AG10803 (cell line): ENCODE results near the gene XG.
"Not testable (repeated sequence)": the region's sequence is repeated elsewhere in the genome, so short reads cannot be mapped to it uniquely, and the experiment has no call there.

Experiments
- DNase-seq: peaks from one replicate; pipeline ENCODE4 v3.0.0; 2010; ENCODE audit warnings: low read depth
- H3K4me3 ChIP-seq: 2 replicates; pipeline ENCODE4 v1.5.1; 2011; ENCODE audit warnings: mild to moderate bottlenecking, low read length, control low read depth
- TF ChIP-seq, protein P1 (sequence below): conservative IDR thresholded peaks from 2 replicates; pipeline ENCODE4 v1.5.1; 2011; ENCODE audit warnings: mild to moderate bottlenecking, low read length, control low read depth, inconsistent platforms

Gene XG

DNA sequence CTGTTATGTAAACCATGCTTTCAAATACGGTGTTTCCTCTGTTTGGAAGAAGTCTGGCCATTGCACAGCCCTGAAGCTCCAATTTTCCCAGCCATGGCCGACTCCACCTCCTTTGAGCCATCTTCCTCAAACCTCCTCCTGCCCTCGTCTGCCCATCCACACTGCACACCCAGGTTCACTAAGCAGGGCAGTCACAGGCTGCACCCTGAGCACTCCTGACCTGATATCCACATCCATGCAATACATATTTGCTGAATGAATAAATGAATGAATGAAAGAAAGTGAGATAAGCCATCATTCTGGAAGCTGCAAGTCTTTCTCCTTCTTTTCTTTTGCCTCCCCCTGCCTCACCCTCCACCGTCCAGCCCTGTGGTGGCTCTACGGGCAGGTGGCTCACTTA, 22.2 kb downstream of the XG start:
- TF ChIP-seq, protein P1, sequence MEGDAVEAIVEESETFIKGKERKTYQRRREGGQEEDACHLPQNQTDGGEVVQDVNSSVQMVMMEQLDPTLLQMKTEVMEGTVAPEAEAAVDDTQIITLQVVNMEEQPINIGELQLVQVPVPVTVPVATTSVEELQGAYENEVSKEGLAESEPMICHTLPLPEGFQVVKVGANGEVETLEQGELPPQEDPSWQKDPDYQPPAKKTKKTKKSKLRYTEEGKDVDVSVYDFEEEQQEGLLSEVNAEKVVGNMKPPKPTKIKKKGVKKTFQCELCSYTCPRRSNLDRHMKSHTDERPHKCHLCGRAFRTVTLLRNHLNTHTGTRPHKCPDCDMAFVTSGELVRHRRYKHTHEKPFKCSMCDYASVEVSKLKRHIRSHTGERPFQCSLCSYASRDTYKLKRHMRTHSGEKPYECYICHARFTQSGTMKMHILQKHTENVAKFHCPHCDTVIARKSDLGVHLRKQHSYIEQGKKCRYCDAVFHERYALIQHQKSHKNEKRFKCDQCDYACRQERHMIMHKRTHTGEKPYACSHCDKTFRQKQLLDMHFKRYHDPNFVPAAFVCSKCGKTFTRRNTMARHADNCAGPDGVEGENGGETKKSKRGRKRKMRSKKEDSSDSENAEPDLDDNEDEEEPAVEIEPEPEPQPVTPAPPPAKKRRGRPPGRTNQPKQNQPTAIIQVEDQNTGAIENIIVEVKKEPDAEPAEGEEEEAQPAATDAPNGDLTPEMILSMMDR, result no peak
- H3K4me3 ChIP-seq, result no peak overlapping the region
- DNase-seq, result no peak

- no peak for DNase-seq
- H3K4me3 ChIP-seq, result no peak overlapping the region
- TF ChIP-seq, protein P1, result no peak
Observed at GRCh38 chrX:2774776-2775175, 22.9 kb downstream of the XG start.

- H3K4me3 ChIP-seq, DNase-seq: not testable (repeated sequence)
Observed at GRCh38 chrX:2780472-2781225, 28.8 kb downstream of the XG start.

DNA sequence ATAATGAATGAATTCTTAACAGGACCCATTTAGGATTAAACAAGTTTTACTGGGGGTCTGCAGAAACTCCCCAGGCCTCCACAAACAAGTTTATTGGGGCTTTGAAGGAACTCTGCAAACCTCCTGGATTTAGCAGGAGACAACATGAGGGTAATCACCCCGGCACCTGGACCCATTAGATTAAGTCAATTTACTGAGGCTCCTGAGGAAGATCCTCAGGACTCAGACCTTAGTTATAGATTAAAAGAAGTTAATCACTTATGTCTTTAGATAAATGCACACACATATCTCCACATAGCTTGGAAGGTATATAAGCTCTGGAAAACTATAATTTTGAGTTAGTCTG, 29.4 kb downstream of the XG start:
- no peak overlapping the region for H3K4me3 ChIP-seq
- TF ChIP-seq, protein P1, result no peak
- no peak for DNase-seq

DNA sequence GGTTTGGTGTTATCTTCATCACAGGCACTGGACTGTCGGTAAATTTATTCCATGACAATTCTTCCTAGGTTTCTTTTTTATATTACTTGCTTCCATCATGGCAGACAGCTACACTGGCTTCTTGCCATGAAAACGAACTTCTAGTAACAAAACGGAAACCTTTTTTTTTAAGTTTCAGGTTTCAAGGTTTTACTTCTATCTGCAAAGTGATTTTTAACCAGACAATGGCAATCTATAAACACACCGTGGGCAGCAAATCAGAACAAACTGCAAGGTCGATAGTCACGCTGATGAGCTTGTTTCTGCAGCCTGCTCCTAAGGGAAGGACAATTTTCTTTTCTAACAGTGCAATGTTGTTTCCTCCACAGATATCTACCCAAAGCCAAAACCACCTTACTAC, 29.9 kb downstream of the XG start:
- DNase-seq, result no peak
- H3K4me3 ChIP-seq, result no peak overlapping the region

GRCh38 chrX:2782171-2782570, 30.3 kb downstream of the XG start:
- DNase-seq, result no peak
- H3K4me3 ChIP-seq, result no peak overlapping the region
- TF ChIP-seq, protein P1, result no peak

More for the DNA sequence above, 29.9 kb downstream of the XG start:
- TF ChIP-seq, protein P1, result no peak

DNA sequence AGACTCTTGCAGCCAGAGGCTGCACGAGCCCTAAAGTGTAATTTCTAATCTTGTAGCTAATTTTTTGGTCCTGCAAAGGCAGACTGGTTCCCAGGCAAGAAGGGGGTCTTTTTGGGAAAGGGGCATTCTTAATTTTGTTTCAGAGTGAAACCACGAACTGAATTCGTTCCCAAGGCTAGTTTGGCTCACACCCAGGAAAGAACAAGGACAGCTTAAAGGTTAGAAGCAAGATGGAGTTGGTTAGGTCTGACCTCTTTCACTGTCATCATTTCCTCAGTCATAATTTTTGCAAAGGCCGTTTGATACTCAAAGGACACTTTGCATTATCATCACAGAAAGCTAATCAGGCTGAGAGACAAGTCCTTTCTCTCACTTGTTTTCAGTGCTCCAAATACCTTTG, 30.9 kb downstream of the XG start:
- TF ChIP-seq, protein P1, result no peak
- H3K4me3 ChIP-seq, result no peak overlapping the region
- no peak for DNase-seq

DNA sequence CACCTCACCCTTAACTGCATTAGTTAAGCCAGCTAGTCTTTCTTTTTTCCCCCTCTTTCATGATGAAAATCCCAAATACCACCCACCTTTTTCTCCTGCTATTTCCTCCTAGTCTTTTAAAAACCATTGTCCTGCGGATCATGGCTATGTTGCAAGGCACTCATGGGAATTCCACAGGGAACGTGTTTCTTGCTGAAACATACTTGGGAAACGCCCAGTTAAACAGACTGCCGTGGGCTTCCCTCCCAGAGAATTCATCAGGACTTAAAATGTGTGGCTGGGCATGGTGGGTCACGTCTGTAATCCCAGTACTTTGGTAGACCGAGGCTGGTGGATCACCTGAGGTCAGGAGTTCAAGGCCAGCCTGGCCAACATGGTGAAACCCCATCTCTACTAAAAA, 32.2 kb downstream of the XG start:
- peak; percentile 21 for DNase-seq
- no peak overlapping the region for H3K4me3 ChIP-seq
- TF ChIP-seq, protein P1, result no peak
